ENCODE measurements around the gene TMTC2.

TMTC2 gene

GRCh38 chr12:83005534-83006197 is 319.0 kb downstream of the TMTC2 start:
- TF ChIP-seq, protein P1, sequence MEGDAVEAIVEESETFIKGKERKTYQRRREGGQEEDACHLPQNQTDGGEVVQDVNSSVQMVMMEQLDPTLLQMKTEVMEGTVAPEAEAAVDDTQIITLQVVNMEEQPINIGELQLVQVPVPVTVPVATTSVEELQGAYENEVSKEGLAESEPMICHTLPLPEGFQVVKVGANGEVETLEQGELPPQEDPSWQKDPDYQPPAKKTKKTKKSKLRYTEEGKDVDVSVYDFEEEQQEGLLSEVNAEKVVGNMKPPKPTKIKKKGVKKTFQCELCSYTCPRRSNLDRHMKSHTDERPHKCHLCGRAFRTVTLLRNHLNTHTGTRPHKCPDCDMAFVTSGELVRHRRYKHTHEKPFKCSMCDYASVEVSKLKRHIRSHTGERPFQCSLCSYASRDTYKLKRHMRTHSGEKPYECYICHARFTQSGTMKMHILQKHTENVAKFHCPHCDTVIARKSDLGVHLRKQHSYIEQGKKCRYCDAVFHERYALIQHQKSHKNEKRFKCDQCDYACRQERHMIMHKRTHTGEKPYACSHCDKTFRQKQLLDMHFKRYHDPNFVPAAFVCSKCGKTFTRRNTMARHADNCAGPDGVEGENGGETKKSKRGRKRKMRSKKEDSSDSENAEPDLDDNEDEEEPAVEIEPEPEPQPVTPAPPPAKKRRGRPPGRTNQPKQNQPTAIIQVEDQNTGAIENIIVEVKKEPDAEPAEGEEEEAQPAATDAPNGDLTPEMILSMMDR (conservative IDR thresholded peaks at IDR 0.05; ENCODE audit: low read depth, low read length) = no peak
- no peak overlapping the region for H3K4me3 ChIP-seq (ENCODE audit: low read length)
- no peak for DNase-seq (ENCODE audit: low read depth)

GRCh38 chr12:83008703-83009102 is 322.0 kb downstream of the TMTC2 start:
- no peak overlapping the region for H3K4me3 ChIP-seq (ENCODE audit: low read length)
- TF ChIP-seq, protein P1 (conservative IDR thresholded peaks at IDR 0.05; ENCODE audit: low read depth, low read length) = no peak
- DNase-seq (ENCODE audit: low read depth) = no peak

- no peak for DNase-seq (ENCODE audit: low read depth)
- TF ChIP-seq, protein P1 (conservative IDR thresholded peaks at IDR 0.05; ENCODE audit: low read depth, low read length) = no peak
- H3K4me3 ChIP-seq (ENCODE audit: low read length) = no peak overlapping the region
Observed at GRCh38 chr12:83010169-83010804, 323.6 kb downstream of the TMTC2 start.

- no peak overlapping the region for H3K4me3 ChIP-seq (ENCODE audit: low read length)
- no peak for DNase-seq (ENCODE audit: low read depth)
- TF ChIP-seq, protein P1 (conservative IDR thresholded peaks at IDR 0.05; ENCODE audit: low read depth, low read length) = no peak
Observed at GRCh38 chr12:83015390-83016217, 328.9 kb downstream of the TMTC2 start.

GRCh38 chr12:83016218-83016835 is 329.6 kb downstream of the TMTC2 start:
- TF ChIP-seq, protein P1 (conservative IDR thresholded peaks at IDR 0.05; ENCODE audit: low read depth, low read length) = no peak
- H3K4me3 ChIP-seq (ENCODE audit: low read length) = no peak overlapping the region
- peak; percentile 40 for DNase-seq (ENCODE audit: low read depth)

DNA sequence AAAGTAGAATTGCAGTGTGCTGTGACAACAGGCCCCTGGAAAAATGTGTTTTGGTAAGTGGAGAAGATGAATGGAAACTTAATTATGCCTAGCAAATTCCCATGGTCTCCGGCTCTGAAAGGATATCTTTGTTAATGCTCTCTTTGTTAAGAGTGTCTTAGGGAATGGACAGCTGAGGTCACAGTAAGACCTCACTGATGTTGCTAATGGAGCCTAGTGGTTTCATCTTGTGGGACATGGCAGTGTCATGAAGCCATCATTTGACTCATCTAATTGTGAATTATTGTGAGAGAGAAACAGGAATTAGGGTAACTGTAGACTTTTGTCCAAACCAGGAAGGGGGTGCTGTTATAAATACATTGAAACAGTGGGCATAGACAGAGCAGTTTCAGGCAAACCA is 330.3 kb downstream of the TMTC2 start:
- DNase-seq (ENCODE audit: low read depth) = no peak
- no peak overlapping the region for H3K4me3 ChIP-seq (ENCODE audit: low read length)
- TF ChIP-seq, protein P1 (conservative IDR thresholded peaks at IDR 0.05; ENCODE audit: low read depth, low read length) = no peak

Data from retinal pigment epithelial cell (primary cell).